ENCODE measurements around the gene LLGL1.
A peak's percentile ranks its signal among the peaks of the same experiment; 100 is the strongest.

LLGL1 gene

GRCh38 chr17:18252160-18252559 is 26.7 kb downstream of the LLGL1 start:
- no peak for DNase-seq (ENCODE audit: low read depth in 2 of 2)

GRCh38 chr17:18253187-18253884 is 27.9 kb downstream of the LLGL1 start:
- no peak for DNase-seq (ENCODE audit: low read depth in 2 of 2)

- no peak for DNase-seq (ENCODE audit: low read depth in 2 of 2)
Observed at GRCh38 chr17:18253947-18254821, 28.7 kb downstream of the LLGL1 start.

DNA sequence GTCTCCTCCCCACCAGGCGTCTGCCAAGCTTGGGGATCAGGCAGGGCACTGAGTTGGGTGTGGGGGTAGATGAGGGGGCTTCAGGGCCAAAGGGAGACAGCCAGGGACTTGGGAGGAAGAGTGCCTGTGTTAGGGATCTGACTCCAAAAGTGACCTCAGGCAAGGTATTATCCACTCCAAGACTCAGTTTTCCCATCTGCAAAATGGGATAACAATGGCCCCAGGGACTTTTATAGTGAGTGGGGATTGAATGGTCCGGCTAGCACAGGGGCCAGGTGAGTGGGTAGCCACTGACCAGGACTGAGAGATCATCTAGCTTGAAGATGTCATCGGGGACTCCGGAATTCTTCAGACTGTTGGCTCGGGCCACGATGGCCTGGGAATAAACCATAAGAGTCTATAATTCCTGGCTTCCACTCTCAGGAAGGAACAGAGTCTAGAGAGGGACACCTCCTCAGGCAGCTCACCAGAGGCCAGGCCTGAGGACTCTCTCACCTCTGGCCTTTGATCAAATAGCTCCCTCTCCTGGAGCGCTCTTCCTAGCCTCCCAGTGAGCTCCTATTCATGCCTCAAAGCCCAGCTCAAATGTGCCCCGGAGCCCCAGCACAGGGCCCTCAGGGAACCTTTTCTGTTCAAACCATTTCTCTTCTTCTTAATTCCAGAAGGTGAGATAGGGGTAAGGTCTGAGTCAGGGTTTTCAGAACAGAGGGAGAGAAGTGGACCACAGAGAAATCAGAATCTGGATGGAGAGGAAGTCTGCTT is 29.6 kb downstream of the LLGL1 start:
- no peak for DNase-seq (ENCODE audit: low read depth in 2 of 2)

DNA sequence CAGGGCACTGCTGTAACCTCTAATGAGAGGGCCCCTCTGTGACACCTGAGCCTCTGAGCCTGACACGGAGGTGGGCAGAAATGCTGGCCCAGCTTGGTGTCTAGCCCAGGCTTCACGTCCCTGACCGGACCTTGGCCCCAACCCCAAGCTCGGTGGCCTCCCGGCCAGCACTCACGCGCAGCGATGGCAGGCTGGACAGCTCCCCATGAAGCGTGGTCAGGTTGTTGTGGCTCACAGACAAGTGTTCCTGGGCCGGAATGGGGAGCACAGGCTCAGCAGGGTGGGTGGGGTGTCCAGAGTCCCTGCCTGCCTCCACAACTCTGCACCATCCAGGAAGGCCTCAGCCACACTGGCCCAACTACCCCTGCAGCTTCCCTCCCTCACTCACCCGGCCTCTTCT is 30.9 kb downstream of the LLGL1 start:
- no peak for DNase-seq (ENCODE audit: low read depth in 2 of 2)

- DNase-seq (ENCODE audit: low read depth in 2 of 2) = no peak
Observed at GRCh38 chr17:18256776-18257175, 31.3 kb downstream of the LLGL1 start.

DNA sequence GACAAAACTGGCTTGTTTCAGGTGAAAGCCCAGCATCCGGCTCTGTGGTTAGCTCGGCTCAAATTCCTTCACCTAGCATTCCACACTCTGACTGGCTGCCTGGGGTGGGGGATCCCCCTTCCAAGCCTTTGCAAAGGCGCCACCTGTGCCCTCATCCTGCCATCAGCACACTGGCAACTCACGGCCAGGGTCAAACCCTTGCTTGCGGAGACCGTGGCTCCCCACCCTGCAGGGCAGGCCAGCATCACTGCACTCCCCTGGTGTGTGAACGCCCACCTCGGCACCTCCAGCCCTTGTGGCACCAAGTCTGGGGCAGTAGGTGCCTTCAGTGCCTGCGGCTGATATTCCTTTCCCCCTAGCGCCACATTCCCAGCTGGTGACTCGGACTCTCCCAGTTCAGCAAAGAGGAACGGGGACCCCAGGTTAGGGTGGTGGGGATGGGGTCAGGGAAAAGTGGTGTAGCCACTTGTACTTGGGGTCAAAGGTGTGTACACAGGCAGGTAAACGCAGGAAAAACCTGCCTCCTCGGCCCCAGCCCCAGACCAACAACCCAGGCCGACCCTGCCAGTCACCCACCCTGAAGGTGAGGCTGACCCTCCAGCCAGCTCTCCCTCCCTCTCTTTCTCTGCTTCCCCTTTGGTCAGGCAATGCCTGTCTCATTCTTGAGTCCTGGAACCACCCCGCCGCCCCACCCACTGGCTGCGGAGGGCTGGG is 32.0 kb downstream of the LLGL1 start:
- peak in 1 of 2 experiments; percentile 22 for DNase-seq (ENCODE audit: low read depth in 2 of 2)

GRCh38 chr17:18257982-18258355 is 32.5 kb downstream of the LLGL1 start:
- peak in 1 of 2 experiments; percentile 44 for DNase-seq (ENCODE audit: low read depth in 2 of 2)

GRCh38 chr17:18258356-18259038 is 33.1 kb downstream of the LLGL1 start, which contains the start of gene FLII:
TSS of gene FLII (minus strand) at chr17:18258738. CDS start at chr17:18258690, 48 bp downstream.
- DNase-seq (ENCODE audit: low read depth in 2 of 2) = peak in 1 of 2 experiments; percentile 48

- DNase-seq (ENCODE audit: low read depth in 2 of 2) = no peak
Observed at GRCh38 chr17:18259621-18260331, 34.3 kb downstream of the LLGL1 start.

DNA sequence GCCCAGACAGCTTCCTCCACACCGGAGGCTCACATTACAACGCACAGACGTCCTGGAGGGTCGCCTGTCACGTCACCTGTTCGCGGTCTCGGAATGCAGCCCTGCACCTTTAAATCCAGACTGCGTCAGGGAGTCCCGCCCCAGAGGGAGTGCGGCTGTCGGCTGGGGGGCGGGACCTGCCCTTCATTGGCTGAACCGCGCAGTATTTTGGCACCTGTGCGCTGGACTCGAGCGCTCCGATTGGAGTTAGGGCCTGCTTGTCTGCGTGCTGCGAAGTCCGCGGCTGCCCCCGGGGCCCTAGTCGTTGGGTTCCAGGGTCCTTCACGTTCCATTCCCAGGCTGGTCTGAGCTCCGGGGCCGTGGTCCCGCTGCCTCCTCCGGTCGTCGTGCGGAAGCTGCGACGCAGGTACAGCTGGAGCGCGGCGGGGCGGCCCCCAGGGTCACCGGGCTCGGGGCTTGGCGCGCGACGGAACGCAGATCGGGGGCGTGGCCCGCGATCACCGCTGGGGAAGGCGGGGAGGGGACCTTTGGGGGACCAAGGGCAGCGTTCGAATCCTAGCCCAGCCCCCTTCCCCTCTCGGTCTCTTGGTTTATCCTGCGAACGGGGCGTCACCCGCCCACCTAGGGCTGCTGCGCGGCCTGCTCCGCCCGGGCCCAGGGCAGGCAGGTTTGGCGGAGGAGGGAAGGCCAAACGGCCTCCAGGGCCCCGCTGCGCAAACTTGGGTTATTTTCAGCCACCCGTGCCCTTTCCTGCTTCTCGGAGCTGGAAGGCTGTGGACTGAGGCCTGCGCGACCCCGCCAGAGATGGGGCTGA is 35.1 kb downstream of the LLGL1 start, which contains the start of gene MIEF2:
TSS of gene MIEF2 (plus strand) at position 331 of the 814 bp plus-strand sequence. CDS start 2,059 bp downstream, outside the sequence.
- peak; percentile 83 to 89 for DNase-seq (ENCODE audit: low read depth in 2 of 2)

- no peak for DNase-seq (ENCODE audit: low read depth in 2 of 2)
Observed at GRCh38 chr17:18261146-18261515, 35.7 kb downstream of the LLGL1 start.

DNA sequence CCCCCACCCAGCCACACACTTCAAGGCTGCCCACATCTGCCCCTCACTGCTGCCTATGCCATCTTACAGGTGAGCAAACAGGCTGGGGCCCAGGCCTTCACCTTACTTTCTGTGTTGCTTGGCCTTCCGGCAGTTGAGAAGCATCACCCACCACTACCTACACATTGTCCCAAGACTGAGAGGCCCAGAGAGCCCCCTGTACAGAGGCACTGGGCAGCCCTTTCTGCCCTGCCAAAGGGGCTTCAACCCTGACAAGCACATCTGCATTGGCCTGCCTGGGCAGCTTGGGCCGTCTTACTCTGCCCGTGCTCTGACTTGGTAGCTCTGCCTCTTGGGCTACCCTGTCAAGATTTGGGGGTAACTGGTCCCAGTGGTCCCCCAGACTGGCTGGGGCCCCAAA is 36.2 kb downstream of the LLGL1 start:
- no peak for DNase-seq (ENCODE audit: low read depth in 2 of 2)

DNA sequence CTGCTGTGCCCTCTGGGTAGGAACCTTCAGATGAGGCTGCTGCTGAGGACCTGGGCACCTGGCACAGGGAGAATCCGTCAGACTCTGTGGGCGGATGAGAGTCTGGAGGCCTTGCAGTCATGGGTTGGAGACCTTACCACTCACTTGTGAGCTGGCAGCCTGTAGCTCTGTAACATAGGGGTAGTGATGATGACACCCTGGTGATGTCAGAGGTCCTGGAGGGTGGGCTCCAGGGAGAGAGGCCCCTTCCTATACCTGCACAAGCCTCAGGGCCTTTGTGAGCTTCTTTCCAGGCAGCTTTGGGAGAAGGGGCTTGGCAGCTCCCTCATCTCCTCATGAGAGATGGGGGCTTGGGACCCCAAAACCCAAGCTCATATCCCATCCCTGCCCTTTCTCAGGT is 36.7 kb downstream of the LLGL1 start:
- DNase-seq (ENCODE audit: low read depth in 2 of 2) = no peak

- DNase-seq (ENCODE audit: low read depth in 2 of 2) = no peak
Observed at GRCh38 chr17:18262641-18263040, 37.2 kb downstream of the LLGL1 start.

- DNase-seq (ENCODE audit: low read depth in 2 of 2) = no peak
Observed at GRCh38 chr17:18263885-18264682, 38.6 kb downstream of the LLGL1 start.

GRCh38 chr17:18267366-18267765 is 41.9 kb downstream of the LLGL1 start:
- no peak for DNase-seq (ENCODE audit: low read depth in 2 of 2)

- DNase-seq (ENCODE audit: low read depth in 2 of 2) = no peak
Observed at GRCh38 chr17:18267927-18268711, 42.7 kb downstream of the LLGL1 start.
